Neutrophil (primary cell): Measurements from ENCODE around the gene ZCCHC8.
A peak's percentile ranks its signal among the peaks of the same experiment; 100 is the strongest.

Experiments
- H3K27ac ChIP-seq: fragments of 200-600 bp; sonication (generic); 2 replicates; pipeline ENCODE4 v1.5.1; 2016; ENCODE audit warnings: mild to moderate bottlenecking, moderate library complexity
- H3K27me3 ChIP-seq: fragments of 200-600 bp; sonication (generic); 2 replicates; pipeline ENCODE4 v1.6.0; 2016; ENCODE audit warnings: mild to moderate bottlenecking
- H3K36me3 ChIP-seq: fragments of 200-600 bp; sonication (generic); 2 replicates; pipeline ENCODE4 v1.5.1; 2017
- H3K4me1 ChIP-seq, 2 experiments: fragments of 200-600 bp in 1 of 2; sonication (generic) in 1 of 2; 1 replicate in 1 of 2; 2 replicates in 1 of 2; pipeline versions ENCODE4 v1.5.1 to v1.6.1; 2013 to 2016; ENCODE audit warnings: low read depth in 1 of 2, low read length in 1 of 2, mild to moderate bottlenecking in 1 of 2, moderate library complexity in 1 of 2; ENCODE audit not compliant: control insufficient read depth in 1 of 2, insufficient read depth in 1 of 2
- H3K4me3 ChIP-seq, 2 experiments: fragments of 200-600 bp in 1 of 2; sonication (generic) in 1 of 2; 1 replicate in 1 of 2; 2 replicates in 1 of 2; pipeline ENCODE4 v1.5.1; 2013 to 2016; ENCODE audit warnings: low read depth in 1 of 2, low read length in 1 of 2, mild to moderate bottlenecking in 1 of 2, moderate library complexity in 1 of 2
- H3K9me3 ChIP-seq: fragments of 200-600 bp; sonication (generic); 2 replicates; pipeline ENCODE4 v1.5.1; 2016
- TF ChIP-seq, protein P1 (sequence below): fragments of 200-600 bp; sonication (generic); IDR thresholded peaks from 2 replicates; pipeline ENCODE4 v1.5.1; 2016; ENCODE audit warnings: antibody characterized with exemption

The ZCCHC8 gene

GRCh38 chr12:122508163-122508562, 7.4 kb upstream of the ZCCHC8 start:
- TF ChIP-seq, protein P1, sequence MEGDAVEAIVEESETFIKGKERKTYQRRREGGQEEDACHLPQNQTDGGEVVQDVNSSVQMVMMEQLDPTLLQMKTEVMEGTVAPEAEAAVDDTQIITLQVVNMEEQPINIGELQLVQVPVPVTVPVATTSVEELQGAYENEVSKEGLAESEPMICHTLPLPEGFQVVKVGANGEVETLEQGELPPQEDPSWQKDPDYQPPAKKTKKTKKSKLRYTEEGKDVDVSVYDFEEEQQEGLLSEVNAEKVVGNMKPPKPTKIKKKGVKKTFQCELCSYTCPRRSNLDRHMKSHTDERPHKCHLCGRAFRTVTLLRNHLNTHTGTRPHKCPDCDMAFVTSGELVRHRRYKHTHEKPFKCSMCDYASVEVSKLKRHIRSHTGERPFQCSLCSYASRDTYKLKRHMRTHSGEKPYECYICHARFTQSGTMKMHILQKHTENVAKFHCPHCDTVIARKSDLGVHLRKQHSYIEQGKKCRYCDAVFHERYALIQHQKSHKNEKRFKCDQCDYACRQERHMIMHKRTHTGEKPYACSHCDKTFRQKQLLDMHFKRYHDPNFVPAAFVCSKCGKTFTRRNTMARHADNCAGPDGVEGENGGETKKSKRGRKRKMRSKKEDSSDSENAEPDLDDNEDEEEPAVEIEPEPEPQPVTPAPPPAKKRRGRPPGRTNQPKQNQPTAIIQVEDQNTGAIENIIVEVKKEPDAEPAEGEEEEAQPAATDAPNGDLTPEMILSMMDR: no peak
- Histone ChIP-seq H3K36me3 (peaks cover 98% of the 10 kb centered on the region), H3K4me3 (no peak overlapping the region)

DNA sequence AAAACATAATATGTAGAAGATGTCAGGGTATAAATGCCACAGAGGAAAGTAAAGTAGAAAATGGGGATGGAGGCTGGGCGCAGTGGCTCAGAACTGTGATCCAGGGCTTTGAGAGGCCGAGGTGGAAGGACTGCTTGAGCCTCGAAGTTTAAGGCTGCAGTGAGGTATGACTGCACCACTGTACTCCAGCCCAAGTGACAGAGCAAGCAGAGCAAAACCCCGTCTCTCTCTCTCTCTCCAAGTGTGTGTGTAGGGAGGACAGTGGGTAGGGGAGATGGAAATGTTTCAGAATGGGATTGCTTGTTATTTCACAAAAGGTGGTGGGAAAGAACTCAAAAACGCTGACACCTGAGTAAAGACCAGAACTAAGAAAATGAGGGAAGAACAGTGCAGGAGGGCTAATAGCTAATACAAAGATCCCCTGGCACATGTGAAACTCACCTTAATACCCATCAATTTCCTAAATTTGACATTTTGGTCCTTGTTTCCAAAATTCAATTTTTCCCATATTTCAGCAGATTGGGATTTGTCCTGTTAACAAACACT, 5.7 kb upstream of the ZCCHC8 start:
- peaks cover 85% of the 10 kb centered on the region for H3K36me3 ChIP-seq
- peaks cover 11 to 14% of the 10 kb centered on the region in 2 experiments for H3K4me1 ChIP-seq
- no peaks in the 10 kb centered on the region for H3K9me3 ChIP-seq
- H3K4me3 ChIP-seq: no peak overlapping the region
- TF ChIP-seq, protein P1: no peak
- H3K27me3 ChIP-seq: no peaks in the 10 kb centered on the region
- peak overlapping the region; percentile 44 for H3K27ac ChIP-seq

More at GRCh38 chr12:122508163-122508562, 7.4 kb upstream of the ZCCHC8 start:
- no peaks in the 10 kb centered on the region for H3K9me3 ChIP-seq
- peaks cover 7 to 8% of the 10 kb centered on the region in 2 experiments for H3K4me1 ChIP-seq
- no peak overlapping the region for H3K27ac ChIP-seq
- no peaks in the 10 kb centered on the region for H3K27me3 ChIP-seq

- peak overlapping the region; percentile 44 for H3K27ac ChIP-seq
- H3K36me3 ChIP-seq: peaks cover 75% of the 10 kb centered on the region
- no peaks in the 10 kb centered on the region for H3K27me3 ChIP-seq
- no peaks in the 10 kb centered on the region for H3K9me3 ChIP-seq
- peaks cover 18 to 20% of the 10 kb centered on the region in 2 experiments for H3K4me1 ChIP-seq
- TF ChIP-seq, protein P1: no peak
- H3K4me3 ChIP-seq: no peak overlapping the region
Observed at GRCh38 chr12:122505419-122506051, 4.8 kb upstream of the ZCCHC8 start.

GRCh38 chr12:122503783-122504590, 3.3 kb upstream of the ZCCHC8 start:
- peaks cover 30 to 32% of the 10 kb centered on the region in 2 experiments for H3K4me1 ChIP-seq
- TF ChIP-seq, protein P1: no peak
- H3K4me3 ChIP-seq: no peak overlapping the region
- H3K36me3 ChIP-seq: peaks cover 60% of the 10 kb centered on the region
- no peak overlapping the region for H3K27ac ChIP-seq
- H3K9me3 ChIP-seq: no peaks in the 10 kb centered on the region
- no peaks in the 10 kb centered on the region for H3K27me3 ChIP-seq

DNA sequence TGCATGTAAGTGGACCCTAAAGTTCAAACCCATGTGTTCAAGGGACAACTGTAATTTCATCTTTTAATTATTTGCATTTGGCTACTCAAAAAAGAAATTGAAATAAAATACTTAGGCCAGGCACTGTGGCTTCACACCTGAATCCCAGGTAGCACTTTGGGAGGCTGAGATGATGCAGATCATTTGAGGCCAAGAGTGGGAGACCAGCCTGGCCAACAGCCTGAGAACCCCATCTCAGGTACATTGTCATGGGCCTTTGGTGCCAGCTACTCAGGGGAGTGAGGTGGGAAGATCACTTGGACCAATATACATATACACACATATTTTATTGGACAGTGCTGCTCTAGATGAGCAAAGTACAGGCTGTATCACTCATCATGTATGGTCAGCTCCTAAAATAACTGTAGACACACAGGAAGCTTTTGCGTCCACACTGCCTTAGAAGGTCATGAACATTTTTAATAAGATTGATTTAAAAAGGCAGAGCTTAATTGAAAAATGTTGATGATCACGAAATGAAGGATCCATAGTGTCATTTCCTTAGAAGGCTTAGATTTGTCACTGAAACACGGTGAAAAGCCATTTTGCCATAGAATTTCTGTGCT, 2.5 kb upstream of the ZCCHC8 start:
- peaks cover 53% of the 10 kb centered on the region for H3K36me3 ChIP-seq
- no peak overlapping the region for H3K4me3 ChIP-seq
- no peaks in the 10 kb centered on the region for H3K27me3 ChIP-seq
- peaks cover 30 to 34% of the 10 kb centered on the region in 2 experiments for H3K4me1 ChIP-seq
- TF ChIP-seq, protein P1: no peak
- H3K27ac ChIP-seq: no peak overlapping the region
- no peaks in the 10 kb centered on the region for H3K9me3 ChIP-seq
